HepG2 (cell line): ENCODE data around the gene YY2. TPM values are rescaled to one million over a fixed set of nuclear protein-coding genes. Genes with fewer than 3 reads are reported as not detected.

Experiments used
- ATAC-seq: fragments of 200-7000 bp; cut with Tn5 transposase; 3 replicates; pipeline ENCODE4 v1.9.1; 2020; ENCODE audit warnings: mild to moderate bottlenecking, moderate library complexity
- BruUV-seq: library from RNA; stranded (reverse); fragments of 400-500 nt; replicated peaks from 2 replicates; lab custom pipeline; 2021; lab: Mats Ljungman, UMichigan
- CTCF ChIA-PET: fragments of 300-600 bp; formaldehyde crosslinking; extraction: SDS; loops from one replicate; lab custom pipeline; 2021; ENCODE audit warnings: low total read pairs, inconsistent platforms, low intra/inter-chr PET ratio; lab: Yijun Ruan, JAX
- POLR2A ChIA-PET: fragments of 350-600 bp; sonication (Branson Sonifier 250); formaldehyde crosslinking; loops from one replicate; lab custom pipeline; 2020; ENCODE audit warnings: antibody characterized with exemption, inconsistent platforms; lab: Yijun Ruan, JAX
- DNase-seq: peaks from one replicate; pipeline ENCODE4 v3.0.0-alpha.2; 2015; ENCODE audit warnings: low spot score
- FAIRE-seq: peaks from 3 replicates; lab custom pipeline; 2011; peaks lifted over from hg19 to GRCh38; lab: Jason Lieb, UNC
- H2AFZ ChIP-seq: one replicate; pipeline ENCODE4 v1.6.1; 2011; ENCODE audit warnings: low read length, inconsistent platforms
- H3K27ac ChIP-seq: fragments of 300-600 bp; 3 replicates; pipeline ENCODE4 v1.8.0; 2011; ENCODE audit warnings: mixed run types, mild to moderate bottlenecking, mixed read lengths, low read length, inconsistent platforms; ENCODE audit not compliant: insufficient read depth; ENCODE audit errors: extremely low read length
- H3K27me3 ChIP-seq, 2 experiments: fragments of 200-600 bp in 1 of 2; 2 replicates in 1 of 2; 3 replicates in 1 of 2; pipeline versions ENCODE4 v1.6.0 to v1.8.0; 2011; ENCODE audit warnings: low read length in 2 of 2, mild to moderate bottlenecking in 2 of 2, moderate library complexity in 2 of 2, inconsistent platforms in 1 of 2; ENCODE audit not compliant: insufficient read depth in 2 of 2, control insufficient read depth in 1 of 2
- H3K36me3 ChIP-seq, 2 experiments: fragments of 200-600 bp in 1 of 2; replicated peaks in 1 of 2; 2 replicates in 1 of 2; 3 replicates in 1 of 2; pipeline versions ENCODE4 v1.5.1 to v1.8.0; 2011; ENCODE audit warnings: low read length in 2 of 2, inconsistent platforms in 1 of 2; ENCODE audit not compliant: insufficient read depth in 2 of 2, control insufficient read depth in 1 of 2
- H3K4me1 ChIP-seq: 2 replicates; pipeline ENCODE4 v1.5.1; 2012; ENCODE audit warnings: low read length, inconsistent platforms; ENCODE audit not compliant: insufficient read depth
- H3K4me2 ChIP-seq: 2 replicates; pipeline ENCODE4 v1.6.0; 2011; ENCODE audit warnings: low read depth, low read length, inconsistent platforms
- H3K4me3 ChIP-seq, 3 experiments: fragments of 200-600 bp in 1 of 3; sonication (generic), shearing (Covaris generic) in 1 of 3; replicated peaks in 1 of 3; 2 replicates each; pipeline ENCODE4 v1.5.1; 2011 to 2016; ENCODE audit warnings: low read length in 3 of 3, inconsistent platforms in 2 of 3, low read depth in 2 of 3, mild to moderate bottlenecking in 2 of 3, control low read depth in 1 of 3, mixed read lengths in 1 of 3; ENCODE audit not compliant: insufficient read depth in 1 of 3
- H3K79me2 ChIP-seq: one replicate; pipeline ENCODE4 v1.6.1; 2011; ENCODE audit warnings: low read length, inconsistent platforms; ENCODE audit not compliant: insufficient read depth
- H3K9ac ChIP-seq: 2 replicates; pipeline ENCODE4 v1.6.0; 2011; ENCODE audit warnings: mild to moderate bottlenecking, low read depth, low read length, inconsistent platforms; ENCODE audit not compliant: insufficient read depth
- H3K9me3 ChIP-seq: 2 replicates; pipeline ENCODE4 v1.5.1; 2012; ENCODE audit warnings: mild to moderate bottlenecking, low read length
- H4K20me1 ChIP-seq: 2 replicates; pipeline ENCODE4 v1.6.0; 2011; ENCODE audit warnings: inconsistent platforms, mild to moderate bottlenecking, low read length, moderate library complexity; ENCODE audit not compliant: insufficient read depth
- FOXC1 ChIP-seq: sonication (generic); formaldehyde crosslinking; IDR thresholded peaks from 2 replicates; pipeline ENCODE4 v1.8.0; 2022; ENCODE audit warnings: mild to moderate bottlenecking, missing genetic modification reagents, borderline replicate concordance
- KAT2B ChIP-seq: fragments of 150-350 bp; IDR thresholded peaks from 2 replicates; pipeline ENCODE4 v1.6.1; 2014; ENCODE audit warnings: low read depth, low read length, borderline replicate concordance
- TEAD2 ChIP-seq: sonication (generic); formaldehyde crosslinking; IDR thresholded peaks from 2 replicates; pipeline ENCODE4 v1.9.0; 2021; ENCODE audit warnings: missing genetic modification reagents
- ZBTB42 ChIP-seq: sonication (generic); formaldehyde crosslinking; IDR thresholded peaks from 2 replicates; pipeline ENCODE4 v1.5.0; 2020; ENCODE audit warnings: mild to moderate bottlenecking, missing genetic modification reagents
- ZFP90 ChIP-seq: sonication (generic); formaldehyde crosslinking; IDR thresholded peaks from 2 replicates; pipeline ENCODE4 v1.8.0; 2022; ENCODE audit warnings: missing genetic modification reagents, mild to moderate bottlenecking, inconsistent platforms, borderline replicate concordance
- ZKSCAN1 ChIP-seq: fragments of 150-350 bp; IDR thresholded peaks from 2 replicates; pipeline ENCODE4 v1.6.1; 2014; ENCODE audit warnings: low read length
- ZNF333 ChIP-seq: sonication (generic); formaldehyde crosslinking; IDR thresholded peaks from 2 replicates; pipeline ENCODE4 v1.4.0; 2020; ENCODE audit warnings: mild to moderate bottlenecking, missing genetic modification reagents, borderline replicate concordance
- WGBS: methylation state at CpG from one replicate; pipeline ENCODE4 v1.1.6; 2017; ENCODE audit warnings: low lambda C conversion rate; 5-methylcytosine and 5-hydroxymethylcytosine counted together
- in situ Hi-C: cut with HindIII; loops from 2 replicates; pipeline ENCODE4 v1.10.0; 2017; ENCODE audit warnings: low pct_unique_long_range_greater_than_20kb; ENCODE audit not compliant: extremely low pct_ligation_motif_present
- intact Hi-C: fragments of 100-400 bp; cut with micrococcal nuclease; formaldehyde crosslinking; loops from one replicate; pipeline ENCODE4 v1.10.0; 2022; ENCODE audit not compliant: unreplicated experiment
- polyA plus RNA-seq, 8 experiments: library from polyadenylated mRNA; depleted of rRNA in 3 of 8; stranded (reverse) in 7 of 8; unstranded in 1 of 8; fragments of >200 nt; fragmentation: Illumina TruSeq in 4 of 8; extraction: Trizol in 4 of 8; gene quantifications; 2 replicates each; pipeline versions ENCODE4 v1.2.1 to v1.2.3, GENCODE V29; 2011 to 2016; ENCODE audit warnings: low read depth in 4 of 8, missing spikeins in 1 of 8, mixed read lengths in 1 of 8; ENCODE audit not compliant: insufficient read depth in 1 of 8
- small RNA-seq, 3 experiments: library from RNA; depleted of rRNA; stranded (forward); fragments of <200 nt; gene quantifications; one replicate each; pipeline ENCODE3, GENCODE V24; 2012; ENCODE audit warnings: low read depth in 2 of 3, low replicate concordance in 1 of 3; ENCODE audit not compliant: insufficient read length in 3 of 3, insufficient read depth in 2 of 3
- total RNA-seq, 5 experiments: library from RNA; depleted of rRNA; stranded (reverse); fragments of >200 nt; fragmentation: Illumina TruSeq; extraction: Trizol; gene quantifications; 2 replicates each; pipeline ENCODE4 v1.2.3, GENCODE V29; 2016; ENCODE audit warnings: low read depth in 1 of 5
- TF ChIP-seq, protein P1 (sequence below): sonication (generic); formaldehyde crosslinking; IDR thresholded peaks from 2 replicates; pipeline ENCODE4 v1.8.0; 2023; ENCODE audit warnings: mild to moderate bottlenecking, missing genetic modification reagents

Gene YY2
- total and polyA plus RNA-seq, 2 of the 13 experiments (the other 11 are each of a cell fraction or from before 2014, with no cell fraction given), result 0.34 to 0.44 TPM

DNA sequence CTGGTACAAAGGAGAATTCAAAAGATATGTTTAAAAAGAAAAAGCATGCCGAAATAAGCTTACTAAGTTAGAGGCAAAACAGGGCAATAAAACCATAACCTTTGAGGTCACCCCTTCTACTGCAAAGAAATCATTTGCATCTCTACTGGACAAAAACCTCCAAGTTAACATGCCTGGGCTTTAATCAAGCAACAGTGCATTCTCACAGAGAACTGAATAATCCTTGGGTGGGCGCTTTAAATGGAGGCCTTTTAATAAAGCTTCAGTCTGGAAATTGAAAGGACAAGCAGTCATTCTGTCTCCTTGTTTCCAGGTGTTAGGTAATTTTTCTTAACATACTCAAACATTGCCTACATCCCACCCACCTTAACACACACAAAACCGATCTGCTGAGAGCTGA lies 50.2 kb downstream of the YY2 start:
- ChIA-PET POLR2A (no interaction called here), CTCF (no interaction called here)
- Histone ChIP-seq H3K36me3 (no peaks in the 10 kb centered on the region), H3K9me3 (no peaks in the 10 kb centered on the region), H3K4me1 (no peaks in the 10 kb centered on the region; the same call in 1 of the 2 replicates), H3K4me3 (no peak overlapping the region), H4K20me1 (no peaks in the 10 kb centered on the region), H3K9ac (no peak overlapping the region), H3K4me2 (no peak overlapping the region), H2AFZ (no peak overlapping the region), H3K27me3 (no peaks in the 10 kb centered on the region), H3K79me2 (no peaks in the 10 kb centered on the region), H3K27ac (no peak overlapping the region)
- in situ Hi-C loops (no loop called here), intact Hi-C loops (no loop called here)
- WGBS, result 69% methylated on average over 3 of the region's 3 CpGs
- BruUV-seq, result no TSS peak
- DNase-seq (no peak), FAIRE-seq (no peak), ATAC-seq (no peak)
- TF ChIP-seq TEAD2 (no peak), FOXC1 (CRISPR knock-in tag) (no peak)

DNA sequence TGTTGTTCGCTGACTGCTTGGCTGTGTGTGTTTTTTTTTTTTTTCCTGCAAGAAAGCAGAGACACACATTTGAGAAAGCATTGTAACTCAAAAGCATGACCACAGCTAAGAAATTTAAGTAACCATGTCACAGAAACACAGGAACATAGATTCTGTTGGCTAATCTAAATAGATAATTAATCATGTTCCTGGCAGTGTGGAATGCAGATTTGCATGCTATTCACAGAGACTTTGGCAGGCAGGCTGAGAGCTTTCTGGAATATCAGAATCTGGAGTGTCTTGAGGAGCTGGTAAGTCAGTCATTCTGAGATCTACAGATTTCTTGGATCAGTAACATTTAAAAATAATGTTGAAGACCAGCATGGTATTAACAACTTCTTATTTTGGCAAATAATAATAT lies 51.5 kb downstream of the YY2 start:
- in situ Hi-C loops, result no loop called here
- Histone ChIP-seq H3K9me3 (no peaks in the 10 kb centered on the region), H3K4me3 (no peak overlapping the region), H3K4me2 (no peak overlapping the region), H3K79me2 (no peaks in the 10 kb centered on the region), H3K36me3 (no peaks in the 10 kb centered on the region), H3K27ac (no peak overlapping the region), H3K4me1 (no peaks in the 10 kb centered on the region; the same call in 1 of the 2 replicates), H3K9ac (no peak overlapping the region), H3K27me3 (no peaks in the 10 kb centered on the region), H2AFZ (no peak overlapping the region), H4K20me1 (no peaks in the 10 kb centered on the region)
- TF ChIP-seq ZFP90 (CRISPR knock-in tag) (no peak), KAT2B (no peak), ZNF333 (CRISPR knock-in tag) (no peak), ZBTB42 (CRISPR knock-in tag) (no peak), ZKSCAN1 (no peak)
- TF ChIP-seq, protein P1, sequence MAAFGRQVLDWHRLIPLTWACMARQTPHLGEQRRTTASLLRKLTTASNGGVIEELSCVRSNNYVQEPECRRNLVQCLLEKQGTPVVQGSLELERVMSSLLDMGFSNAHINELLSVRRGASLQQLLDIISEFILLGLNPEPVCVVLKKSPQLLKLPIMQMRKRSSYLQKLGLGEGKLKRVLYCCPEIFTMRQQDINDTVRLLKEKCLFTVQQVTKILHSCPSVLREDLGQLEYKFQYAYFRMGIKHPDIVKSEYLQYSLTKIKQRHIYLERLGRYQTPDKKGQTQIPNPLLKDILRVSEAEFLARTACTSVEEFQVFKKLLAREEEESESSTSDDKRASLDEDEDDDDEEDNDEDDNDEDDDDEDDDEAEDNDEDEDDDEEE, result no peak
- ChIA-PET CTCF (no interaction called here), POLR2A (no interaction called here)
- no peak for ATAC-seq
- 53% methylated on average over 1 of the region's 1 CpG for WGBS
- FAIRE-seq, result no peak
- no peak for DNase-seq
- intact Hi-C loops, result no loop called here
- no TSS peak for BruUV-seq

Small RNA genes within 50 kb of the gene (small RNA-seq; reads per million reads assigned to genes)
- gene U73479.1, result 0 reads per million in 3 experiments

Other genes with a start within 250 kb of the YY2 start
- not detected in 2 replicates for gene KLHL34, start 197.7 kb upstream of the YY2 start, total RNA-seq (2016; rRNA removed; fragmentation: Illumina TruSeq; extraction: Trizol)
- not detected in 2 replicates for gene KLHL34, start 197.7 kb upstream of the YY2 start, polyA plus RNA-seq (2011; rRNA removed)
- gene SMPX, start 97.9 kb upstream of the YY2 start, total RNA-seq (2016; rRNA removed; fragmentation: Illumina TruSeq; extraction: Trizol), result 0.67 and 1.8 TPM in 2 replicates
- gene SMPX, start 97.9 kb upstream of the YY2 start, polyA plus RNA-seq (2011; rRNA removed), result 0.91 and 0.95 TPM in 2 replicates
- 5.7 and 7.7 TPM in 2 replicates for gene MBTPS2, start 16.4 kb upstream of the YY2 start, total RNA-seq (2016; rRNA removed; fragmentation: Illumina TruSeq; extraction: Trizol)
- 12.4 and 14.4 TPM in 2 replicates for gene MBTPS2, start 16.4 kb upstream of the YY2 start, polyA plus RNA-seq (2011; rRNA removed)
- gene SMS, start 84.7 kb downstream of the YY2 start, total RNA-seq (2016; rRNA removed; fragmentation: Illumina TruSeq; extraction: Trizol), result 91.9 and 115 TPM in 2 replicates
- gene SMS, start 84.7 kb downstream of the YY2 start, polyA plus RNA-seq (2011; rRNA removed), result 29.6 and 40.5 TPM in 2 replicates
- gene PHEX, start 176.3 kb downstream of the YY2 start, total RNA-seq (2016; rRNA removed; fragmentation: Illumina TruSeq; extraction: Trizol), result 0.07 and 0.27 TPM in 2 replicates
- gene PHEX, start 176.3 kb downstream of the YY2 start, polyA plus RNA-seq (2011; rRNA removed), result 0.01 and 0.03 TPM in 2 replicates